ENCODE measurements around the gene FUT7.

Gene FUT7

GRCh38 chr9:137040568-137040967, 8.7 kb upstream of the FUT7 start:
- no peak for DNase-seq (ENCODE audit: low read depth)
- H3K4me3 ChIP-seq (ENCODE audit: low read depth, low read length), result no peak overlapping the region
- TF ChIP-seq CTCF (conservative IDR thresholded peaks at IDR 0.05; ENCODE audit: low read depth, low read length), result no peak

- no peak for TF ChIP-seq CTCF (conservative IDR thresholded peaks at IDR 0.05; ENCODE audit: low read depth, low read length)
- DNase-seq (ENCODE audit: low read depth), result no peak
- H3K4me3 ChIP-seq (ENCODE audit: low read depth, low read length), result no peak overlapping the region
These were observed 7.9 kb upstream of the FUT7 start for GRCh38 chr9:137039611-137040366.

GRCh38 chr9:137038916-137039315, 7.0 kb upstream of the FUT7 start:
- TF ChIP-seq CTCF (conservative IDR thresholded peaks at IDR 0.05; ENCODE audit: low read depth, low read length), result no peak
- H3K4me3 ChIP-seq (ENCODE audit: low read depth, low read length), result no peak overlapping the region
- DNase-seq (ENCODE audit: low read depth), result no peak

GRCh38 chr9:137037483-137037882, 5.6 kb upstream of the FUT7 start:
- no peak for TF ChIP-seq CTCF (conservative IDR thresholded peaks at IDR 0.05; ENCODE audit: low read depth, low read length)
- H3K4me3 ChIP-seq (ENCODE audit: low read depth, low read length), result no peak overlapping the region
- DNase-seq (ENCODE audit: low read depth), result no peak

- no peak for TF ChIP-seq CTCF (conservative IDR thresholded peaks at IDR 0.05; ENCODE audit: low read depth, low read length)
- DNase-seq (ENCODE audit: low read depth), result no peak
- no peak overlapping the region for H3K4me3 ChIP-seq (ENCODE audit: low read depth, low read length)
These were observed 5.1 kb upstream of the FUT7 start for GRCh38 chr9:137037035-137037434.

GRCh38 chr9:137035937-137036336, 4.0 kb upstream of the FUT7 start:
- TF ChIP-seq CTCF (conservative IDR thresholded peaks at IDR 0.05; ENCODE audit: low read depth, low read length), result no peak
- no peak overlapping the region for H3K4me3 ChIP-seq (ENCODE audit: low read depth, low read length)
- DNase-seq (ENCODE audit: low read depth), result no peak

- no peak for TF ChIP-seq CTCF (conservative IDR thresholded peaks at IDR 0.05; ENCODE audit: low read depth, low read length)
- no peak for DNase-seq (ENCODE audit: low read depth)
- no peak overlapping the region for H3K4me3 ChIP-seq (ENCODE audit: low read depth, low read length)
These were observed 3.6 kb upstream of the FUT7 start for GRCh38 chr9:137035507-137035834.

Measured in choroid plexus epithelial cell (primary cell).